ENCODE measurements around the gene WDR45.

The WDR45 gene

DNA sequence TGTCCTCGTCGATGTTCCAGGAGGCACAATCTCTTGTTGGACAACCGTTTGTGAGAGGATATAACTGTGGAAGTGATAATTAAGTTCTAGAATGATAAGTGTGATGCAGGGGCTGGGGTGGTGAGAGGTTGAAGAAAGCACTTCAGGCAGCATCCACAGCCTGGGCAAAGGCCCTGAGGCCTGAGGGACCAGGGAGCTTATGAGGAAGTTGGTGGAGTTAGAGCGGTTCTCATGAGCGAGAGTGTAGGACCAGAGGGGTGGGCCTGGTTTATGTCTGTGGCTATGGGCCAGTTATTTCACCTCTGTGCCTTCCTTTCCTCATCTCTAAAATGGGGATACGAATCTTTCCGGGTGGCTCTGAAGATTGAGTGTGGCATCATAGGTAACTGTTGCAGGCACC lies 18.2 kb downstream of the WDR45 start:
- DNase-seq (ENCODE audit: insufficient read length, low spot score) (no peak), FAIRE-seq (no peak)
- TF ChIP-seq, protein P1, sequence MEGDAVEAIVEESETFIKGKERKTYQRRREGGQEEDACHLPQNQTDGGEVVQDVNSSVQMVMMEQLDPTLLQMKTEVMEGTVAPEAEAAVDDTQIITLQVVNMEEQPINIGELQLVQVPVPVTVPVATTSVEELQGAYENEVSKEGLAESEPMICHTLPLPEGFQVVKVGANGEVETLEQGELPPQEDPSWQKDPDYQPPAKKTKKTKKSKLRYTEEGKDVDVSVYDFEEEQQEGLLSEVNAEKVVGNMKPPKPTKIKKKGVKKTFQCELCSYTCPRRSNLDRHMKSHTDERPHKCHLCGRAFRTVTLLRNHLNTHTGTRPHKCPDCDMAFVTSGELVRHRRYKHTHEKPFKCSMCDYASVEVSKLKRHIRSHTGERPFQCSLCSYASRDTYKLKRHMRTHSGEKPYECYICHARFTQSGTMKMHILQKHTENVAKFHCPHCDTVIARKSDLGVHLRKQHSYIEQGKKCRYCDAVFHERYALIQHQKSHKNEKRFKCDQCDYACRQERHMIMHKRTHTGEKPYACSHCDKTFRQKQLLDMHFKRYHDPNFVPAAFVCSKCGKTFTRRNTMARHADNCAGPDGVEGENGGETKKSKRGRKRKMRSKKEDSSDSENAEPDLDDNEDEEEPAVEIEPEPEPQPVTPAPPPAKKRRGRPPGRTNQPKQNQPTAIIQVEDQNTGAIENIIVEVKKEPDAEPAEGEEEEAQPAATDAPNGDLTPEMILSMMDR (IDR thresholded peaks at IDR 0.05; ENCODE audit: insufficient read depth, missing control alignments), result no peak

DNA sequence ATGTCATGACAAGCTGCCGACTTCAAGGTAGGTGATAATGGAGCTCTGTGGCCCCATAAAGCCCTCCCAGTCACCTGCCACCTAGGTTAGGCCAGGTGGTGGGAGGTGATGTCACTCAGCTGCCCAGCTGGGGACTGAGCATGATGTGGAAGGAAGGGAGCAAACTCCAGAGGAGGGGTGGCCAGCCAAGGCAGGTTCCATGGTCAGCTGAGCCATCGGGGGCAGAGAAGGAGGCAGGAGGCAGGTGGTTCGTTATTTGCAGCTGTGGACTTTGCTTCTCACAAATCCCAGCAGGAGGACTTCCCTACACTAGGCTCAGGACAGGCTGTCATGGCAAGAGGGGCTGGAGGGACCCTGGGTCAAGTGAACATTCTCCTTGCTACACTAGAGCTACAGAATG lies 18.8 kb downstream of the WDR45 start:
- no peak for FAIRE-seq
- no peak for DNase-seq (ENCODE audit: insufficient read length, low spot score)
- TF ChIP-seq, protein P1 (IDR thresholded peaks at IDR 0.05; ENCODE audit: insufficient read depth, missing control alignments), result no peak

DNA sequence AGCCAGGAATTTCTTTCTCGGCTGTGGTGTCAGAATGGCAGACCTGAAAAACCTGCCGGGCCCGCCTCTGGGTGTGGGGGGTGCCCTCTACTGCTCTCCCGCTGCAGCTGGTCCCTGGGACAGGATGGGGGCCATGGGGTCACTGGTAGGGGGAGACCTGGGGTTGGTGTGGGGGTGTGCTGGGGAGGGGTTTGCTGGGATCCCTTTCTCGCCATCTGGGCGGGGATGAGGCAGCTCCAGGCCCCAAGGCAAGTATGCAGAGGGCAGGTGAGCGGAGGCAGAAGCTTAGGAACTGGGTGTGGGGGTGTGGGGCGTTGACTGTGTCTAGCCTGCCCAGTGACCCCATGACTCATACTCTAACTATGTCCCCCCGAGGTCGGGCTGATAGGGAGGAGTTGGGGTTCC lies 20.0 kb downstream of the WDR45 start:
- FAIRE-seq (no peak), DNase-seq (ENCODE audit: insufficient read length, low spot score) (no peak)
- TF ChIP-seq, protein P1 (IDR thresholded peaks at IDR 0.05; ENCODE audit: insufficient read depth, missing control alignments), result no peak

DNA sequence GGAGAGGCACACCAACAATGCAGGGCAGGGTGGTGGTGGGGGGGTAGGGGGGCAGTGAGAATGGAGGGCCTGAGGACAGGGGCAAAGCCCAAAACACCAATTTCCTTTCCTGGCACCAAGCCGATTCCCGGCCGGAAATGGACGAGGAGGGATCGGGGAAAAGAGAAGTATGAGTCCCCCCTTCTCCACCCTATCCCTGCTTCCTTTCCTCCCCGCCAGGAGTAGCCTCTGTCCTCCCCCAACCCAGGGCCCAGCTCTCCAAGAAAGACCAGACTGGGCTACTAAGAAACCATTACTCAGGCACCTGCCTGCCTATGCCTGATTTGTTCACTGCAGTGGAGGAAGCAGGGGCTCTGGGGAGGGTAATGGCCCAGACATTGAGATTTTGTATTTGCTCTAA lies 20.5 kb downstream of the WDR45 start:
- no peak for DNase-seq (ENCODE audit: insufficient read length, low spot score)
- TF ChIP-seq, protein P1 (IDR thresholded peaks at IDR 0.05; ENCODE audit: insufficient read depth, missing control alignments), result no peak
- FAIRE-seq, result no peak

DNA sequence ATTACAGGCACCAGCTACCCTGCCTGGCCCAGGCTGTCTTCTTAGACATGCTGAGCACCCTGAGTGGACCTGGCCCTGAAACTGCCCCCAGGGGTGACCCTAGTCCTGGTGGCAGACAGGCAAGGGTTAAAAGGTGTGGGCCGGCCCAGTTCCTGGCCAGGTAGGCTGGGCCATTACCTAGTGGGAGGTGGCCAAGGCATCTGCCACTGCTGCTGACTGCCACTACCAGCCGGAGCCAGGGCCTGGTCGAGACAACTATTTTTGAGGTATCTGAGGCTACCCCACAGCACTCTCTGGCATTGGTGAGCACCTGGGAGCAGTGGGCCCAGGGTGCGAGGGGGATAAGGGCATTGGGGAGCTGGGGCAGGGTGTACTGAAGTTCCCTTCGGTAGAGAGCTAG lies 20.9 kb downstream of the WDR45 start, which contains the start of gene CCDC120:
CCDC120 (plus strand) TSS at position 206 of the 400 bp plus-strand sequence. CDS start 3,043 bp downstream, outside the sequence.
- FAIRE-seq, result no peak
- TF ChIP-seq, protein P1 (IDR thresholded peaks at IDR 0.05; ENCODE audit: insufficient read depth, missing control alignments), result no peak
- DNase-seq (ENCODE audit: insufficient read length, low spot score), result no peak

DNA sequence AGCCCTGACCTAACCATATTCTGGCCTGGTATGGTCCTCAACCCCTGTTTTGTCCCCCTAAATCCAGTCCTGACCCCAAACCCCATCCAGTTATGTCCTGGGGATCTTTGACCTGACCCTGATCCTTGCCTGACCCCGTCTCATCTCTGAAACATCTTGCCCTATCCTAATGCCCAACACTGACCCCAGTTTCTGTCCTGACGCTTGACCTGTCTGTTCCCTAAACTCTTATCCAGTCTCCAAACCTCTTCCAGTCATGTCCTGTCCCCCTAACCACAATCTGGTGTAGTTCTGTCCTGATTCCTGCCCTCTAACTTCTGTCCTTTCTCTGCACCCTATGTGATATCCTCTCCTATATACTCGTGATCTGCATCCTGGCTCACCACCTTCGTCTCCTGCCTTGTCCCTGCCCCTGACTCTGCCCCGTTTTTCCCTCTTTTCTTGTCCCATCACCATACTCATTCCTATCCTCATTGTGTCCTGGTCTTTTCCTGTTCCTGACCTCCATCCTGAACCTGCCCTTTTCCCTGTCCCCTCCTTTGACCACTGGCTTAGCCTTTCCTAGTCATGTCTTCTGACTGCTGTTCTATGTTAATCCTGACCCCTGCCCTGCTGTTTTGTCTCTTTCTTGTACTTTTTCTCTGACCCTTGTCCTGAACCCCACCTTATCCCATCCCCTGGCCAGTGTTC lies 25.5 kb downstream of the WDR45 start:
- DNase-seq (ENCODE audit: insufficient read length, low spot score) (no peak), FAIRE-seq (no peak)
- TF ChIP-seq, protein P1 (IDR thresholded peaks at IDR 0.05; ENCODE audit: insufficient read depth, missing control alignments), result no peak
